MM.1S (cell line): Measurements from ENCODE around the gene MYD88.

Experiments
- DNase-seq: peaks from one replicate; pipeline ENCODE4 v3.0.0-alpha.2; 2015
- H2AFZ ChIP-seq: fragments of 300-600 bp; sonication (generic); 2 replicates; pipeline ENCODE4 v1.6.0; 2016; ENCODE audit warnings: antibody characterized with exemption, low read length
- H3F3A ChIP-seq: fragments of 300-600 bp; sonication (generic); 2 replicates; pipeline ENCODE4 v1.6.1; 2016; ENCODE audit warnings: mild to moderate bottlenecking, antibody characterized with exemption, low read length, moderate library complexity, mixed read lengths; ENCODE audit not compliant: insufficient read depth
- H3K27ac ChIP-seq: fragments of 300-600 bp; sonication (generic); 2 replicates; pipeline ENCODE4 v1.5.1; 2016; ENCODE audit warnings: mild to moderate bottlenecking, low read length
- H3K27me3 ChIP-seq: fragments of 300-600 bp; sonication (generic); replicated peaks from 2 replicates; pipeline ENCODE4 v1.6.0; 2016; ENCODE audit warnings: low read length; ENCODE audit not compliant: insufficient read depth
- H3K36me3 ChIP-seq: fragments of 300-600 bp; sonication (generic); replicated peaks from 2 replicates; pipeline ENCODE4 v1.6.1; 2016; ENCODE audit warnings: mild to moderate bottlenecking, low read length, mixed read lengths; ENCODE audit not compliant: insufficient read depth
- H3K4me1 ChIP-seq: fragments of 300-600 bp; sonication (generic); 2 replicates; pipeline ENCODE4 v1.6.1; 2016; ENCODE audit warnings: low read length, mixed read lengths
- H3K4me2 ChIP-seq: fragments of 300-600 bp; sonication (generic); 2 replicates; pipeline ENCODE4 v1.6.0; 2016; ENCODE audit warnings: low read depth, low read length
- H3K4me3 ChIP-seq: fragments of 300-600 bp; sonication (generic); 2 replicates; pipeline ENCODE4 v1.5.1; 2016; ENCODE audit warnings: low read length, mixed read lengths
- H3K79me2 ChIP-seq: fragments of 300-600 bp; sonication (generic); 2 replicates; pipeline ENCODE4 v1.6.1; 2016; ENCODE audit warnings: mixed run types, low read length, mixed read lengths
- H3K9ac ChIP-seq: fragments of 300-600 bp; sonication (generic); 2 replicates; pipeline ENCODE4 v1.6.1; 2016; ENCODE audit warnings: low read length, mixed read lengths
- H3K9me2 ChIP-seq: fragments of 300-600 bp; sonication (generic); replicated peaks from 2 replicates; pipeline ENCODE4 v1.6.1; 2016; ENCODE audit warnings: mild to moderate bottlenecking, low read length, mixed read lengths; ENCODE audit not compliant: insufficient read depth
- H3K9me3 ChIP-seq: fragments of 300-600 bp; sonication (generic); replicated peaks from 2 replicates; pipeline ENCODE4 v1.6.1; 2016; ENCODE audit warnings: mild to moderate bottlenecking, low read length, mixed read lengths; ENCODE audit not compliant: insufficient read depth
- H4K20me1 ChIP-seq: fragments of 300-600 bp; sonication (generic); 2 replicates; pipeline ENCODE4 v1.6.1; 2016; ENCODE audit warnings: mild to moderate bottlenecking, low read length, moderate library complexity, mixed read lengths; ENCODE audit not compliant: insufficient read depth
- EZH2 ChIP-seq: fragments of 300-600 bp; sonication (generic); optimal IDR thresholded peaks from 2 replicates; pipeline ENCODE3; 2017; ENCODE audit warnings: low read depth, mild to moderate bottlenecking, antibody characterized with exemption, low read length, mixed read lengths
- EZH2phosphoT487 ChIP-seq: fragments of 300-600 bp; sonication (generic); IDR thresholded peaks from 2 replicates; pipeline ENCODE4 v1.6.1; 2018; ENCODE audit warnings: antibody characterized with exemption, low read length
- TF ChIP-seq, protein P1 (sequence below): fragments of 300-600 bp; sonication (generic); IDR thresholded peaks from 2 replicates; pipeline ENCODE4 v1.5.1; 2016; ENCODE audit warnings: antibody characterized with exemption, low read length, mixed read lengths

Gene MYD88

DNA sequence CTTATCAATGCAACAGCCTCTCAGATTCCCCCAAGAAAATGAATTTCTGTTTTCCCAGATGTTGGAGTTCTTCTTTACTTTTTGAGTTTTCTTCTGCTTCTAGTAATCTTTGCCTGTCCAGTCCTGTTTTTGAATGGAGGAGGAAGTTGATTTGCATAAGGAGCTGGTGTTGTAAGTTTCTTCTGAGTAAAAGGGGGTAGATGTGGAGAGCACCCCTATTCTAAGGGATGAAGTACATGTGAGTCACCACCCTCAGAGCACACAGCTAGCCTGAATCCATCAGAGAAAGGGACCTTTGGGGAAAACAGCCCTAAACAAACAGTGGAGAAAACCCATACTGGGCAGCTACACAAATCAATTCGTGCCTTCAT, 36.0 kb upstream of the MYD88 start:
- H4K20me1 ChIP-seq, result no peaks in the 10 kb centered on the region
- H3K27me3 ChIP-seq, result no peaks in the 10 kb centered on the region
- H3K4me1 ChIP-seq, result no peaks in the 10 kb centered on the region
- no peaks in the 10 kb centered on the region for H3F3A ChIP-seq
- H3K4me3 ChIP-seq, result no peak overlapping the region
- H3K4me2 ChIP-seq, result no peak overlapping the region
- no peaks in the 10 kb centered on the region for H3K79me2 ChIP-seq
- no peaks in the 10 kb centered on the region for H3K9me2 ChIP-seq
- H2AFZ ChIP-seq, result no peak overlapping the region
- H3K9ac ChIP-seq, result no peak overlapping the region
- H3K36me3 ChIP-seq, result no peaks in the 10 kb centered on the region
- TF ChIP-seq EZH2, result no peak
- TF ChIP-seq, protein P1, sequence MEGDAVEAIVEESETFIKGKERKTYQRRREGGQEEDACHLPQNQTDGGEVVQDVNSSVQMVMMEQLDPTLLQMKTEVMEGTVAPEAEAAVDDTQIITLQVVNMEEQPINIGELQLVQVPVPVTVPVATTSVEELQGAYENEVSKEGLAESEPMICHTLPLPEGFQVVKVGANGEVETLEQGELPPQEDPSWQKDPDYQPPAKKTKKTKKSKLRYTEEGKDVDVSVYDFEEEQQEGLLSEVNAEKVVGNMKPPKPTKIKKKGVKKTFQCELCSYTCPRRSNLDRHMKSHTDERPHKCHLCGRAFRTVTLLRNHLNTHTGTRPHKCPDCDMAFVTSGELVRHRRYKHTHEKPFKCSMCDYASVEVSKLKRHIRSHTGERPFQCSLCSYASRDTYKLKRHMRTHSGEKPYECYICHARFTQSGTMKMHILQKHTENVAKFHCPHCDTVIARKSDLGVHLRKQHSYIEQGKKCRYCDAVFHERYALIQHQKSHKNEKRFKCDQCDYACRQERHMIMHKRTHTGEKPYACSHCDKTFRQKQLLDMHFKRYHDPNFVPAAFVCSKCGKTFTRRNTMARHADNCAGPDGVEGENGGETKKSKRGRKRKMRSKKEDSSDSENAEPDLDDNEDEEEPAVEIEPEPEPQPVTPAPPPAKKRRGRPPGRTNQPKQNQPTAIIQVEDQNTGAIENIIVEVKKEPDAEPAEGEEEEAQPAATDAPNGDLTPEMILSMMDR, result no peak
- no peak for TF ChIP-seq EZH2phosphoT487
- no peak for DNase-seq
- H3K9me3 ChIP-seq, result no peaks in the 10 kb centered on the region
- no peak overlapping the region for H3K27ac ChIP-seq

GRCh38 chr3:38105525-38105924, 32.9 kb upstream of the MYD88 start:
- Histone ChIP-seq H3K27ac (no peak overlapping the region), H3K36me3 (no peaks in the 10 kb centered on the region), H3K4me2 (no peak overlapping the region), H3K9me3 (no peaks in the 10 kb centered on the region), H3K9ac (no peak overlapping the region), H3K27me3 (no peaks in the 10 kb centered on the region), H3K79me2 (no peaks in the 10 kb centered on the region), H3K4me1 (no peaks in the 10 kb centered on the region), H3K4me3 (no peak overlapping the region), H2AFZ (no peak overlapping the region), H4K20me1 (no peaks in the 10 kb centered on the region), H3K9me2 (no peaks in the 10 kb centered on the region), H3F3A (no peaks in the 10 kb centered on the region)
- no peak for TF ChIP-seq EZH2phosphoT487
- TF ChIP-seq, protein P1, result no peak
- TF ChIP-seq EZH2, result no peak
- DNase-seq, result no peak

- Histone ChIP-seq H3K79me2 (no peaks in the 10 kb centered on the region), H4K20me1 (no peaks in the 10 kb centered on the region), H3K9me2 (no peaks in the 10 kb centered on the region), H3K4me3 (no peak overlapping the region), H3K36me3 (no peaks in the 10 kb centered on the region), H3F3A (no peaks in the 10 kb centered on the region), H3K9me3 (no peaks in the 10 kb centered on the region), H3K4me2 (no peak overlapping the region), H3K27ac (no peak overlapping the region), H3K27me3 (no peaks in the 10 kb centered on the region), H3K9ac (no peak overlapping the region), H2AFZ (no peak overlapping the region), H3K4me1 (no peaks in the 10 kb centered on the region)
- no peak for TF ChIP-seq EZH2phosphoT487
- DNase-seq, result no peak
Observed at GRCh38 chr3:38107911-38108648, 30.4 kb upstream of the MYD88 start.
